Lower leg skin (tissue), 4 donors: ENCODE results near the gene AHNAK2. TPM values are rescaled to one million over a fixed set of nuclear protein-coding genes. Genes with fewer than 3 reads are reported as not detected.

Experiments used
- DNase-seq, 2 donors: peaks; one replicate each; pipeline ENCODE4 v3.0.0-alpha.2; 2019; ENCODE audit warnings: low spot score in 2 of 2
- H3K4me3 ChIP-seq: fragments of 200-600 bp; sonication (generic); 2 replicates; pipeline ENCODE4 v1.5.1; 2017; ENCODE audit warnings: mild to moderate bottlenecking, low read depth; ENCODE audit not compliant: poor library complexity, severe bottlenecking
- CTCF ChIP-seq, 3 donors: fragments of 450-650 bp; IDR thresholded peaks; one replicate each; pipeline ENCODE4 v1.5.1; 2016; ENCODE audit warnings: antibody characterized with exemption in 3 of 3, mild to moderate bottlenecking in 3 of 3, moderate library complexity in 2 of 3
- POLR2A ChIP-seq, 2 donors: fragments of 450-650 bp; IDR thresholded peaks; one replicate each; pipeline ENCODE4 v1.6.1; 2016 to 2017; ENCODE audit warnings: antibody characterized with exemption in 2 of 2, mild to moderate bottlenecking in 1 of 2, moderate library complexity in 1 of 2
- WGBS, 2 donors: methylation state at CpG; one replicate each; pipeline ENCODE4 v1.1.5; 2018; 5-methylcytosine and 5-hydroxymethylcytosine counted together
- intact Hi-C: fragments of 100-400 bp; cut with DNase I; formaldehyde crosslinking; loops from one replicate; pipeline ENCODE4 v1.15.0; 2023; ENCODE audit warnings: low total_unique reads
- total RNA-seq, 4 donors: library from RNA; depleted of rRNA; stranded (reverse); fragments of >200 nt; gene quantifications; one replicate each; pipeline ENCODE4 v1.1.0, GENCODE V29; 2016

Gene AHNAK2
- total RNA-seq, 4 donors from 2014 or later: 671 to 950 (median 756) TPM

GRCh38 chr14:104969741-104970230, 8.4 kb downstream of the AHNAK2 start:
- TF ChIP-seq CTCF (IDR thresholded peaks at IDR 0.05) (no peak), POLR2A (IDR thresholded peaks at IDR 0.05) (no peak)
- DNase-seq: no peak
- peak overlapping the region; percentile 53 for H3K4me3 ChIP-seq
- intact Hi-C loops: no loop called here
- 60 to 68% methylated on average over 4 to 6 of the region's 10 CpGs for WGBS, 2 donors

- intact Hi-C loops: no loop called here
These were observed 9.4 kb downstream of the AHNAK2 start for GRCh38 chr14:104968541-104969401.

GRCh38 chr14:104968153-104968527, 10.0 kb downstream of the AHNAK2 start:
- WGBS, 2 donors: 6 to 10% methylated on average over 12 of the region's 12 CpGs
- peak; percentile 80 to 96 for DNase-seq
- intact Hi-C loops: no loop called here
- TF ChIP-seq CTCF (IDR thresholded peaks at IDR 0.05): no peak
- TF ChIP-seq POLR2A (IDR thresholded peaks at IDR 0.05): no peak
- no peak overlapping the region for H3K4me3 ChIP-seq

More at GRCh38 chr14:104968541-104969401, 9.4 kb downstream of the AHNAK2 start:
- 21 to 23% methylated on average over 18 to 21 of the region's 21 CpGs for WGBS, 2 donors
- peak overlapping the region; percentile 53 for H3K4me3 ChIP-seq
- peak; percentile 86 to 95 for DNase-seq
- no peak for TF ChIP-seq POLR2A (IDR thresholded peaks at IDR 0.05)
- no peak for TF ChIP-seq CTCF (IDR thresholded peaks at IDR 0.05)

- peak; percentile 80 to 95 for DNase-seq
- 0 to 8% methylated on average over 26 to 27 of the region's 36 CpGs for WGBS, 2 donors
- H3K4me3 ChIP-seq: no peak overlapping the region
- intact Hi-C loops: no loop called here
- TF ChIP-seq POLR2A (IDR thresholded peaks at IDR 0.05): no peak
- no peak for TF ChIP-seq CTCF (IDR thresholded peaks at IDR 0.05)
These were observed 10.6 kb downstream of the AHNAK2 start for GRCh38 chr14:104967386-104968152.

GRCh38 chr14:104966981-104967385, 11.2 kb downstream of the AHNAK2 start:
- peak in 1 of 2 donors; percentile 91 for DNase-seq
- 12 to 21% methylated on average over 3 to 6 of the region's 8 CpGs for WGBS, 2 donors
- intact Hi-C loops: no loop called here
- TF ChIP-seq CTCF (IDR thresholded peaks at IDR 0.05) (no peak), POLR2A (IDR thresholded peaks at IDR 0.05) (no peak)
- no peak overlapping the region for H3K4me3 ChIP-seq
